Urinary bladder (tissue), 4 donors: Measurements from ENCODE around the gene DUS2. TPM values are rescaled to one million over a fixed set of nuclear protein-coding genes. Genes with fewer than 3 reads are reported as not detected.
A peak's percentile ranks its signal among the peaks of the same experiment; 100 is the strongest.

ENCODE experiments used
- DNase-seq: peaks from one replicate; pipeline ENCODE4 v3.0.0-alpha.2; 2015; ENCODE audit errors: extremely low spot score
- H3K27ac ChIP-seq: one replicate; pipeline ENCODE4 v1.5.1; 2013; ENCODE audit warnings: low read depth, mild to moderate bottlenecking, moderate library complexity
- H3K36me3 ChIP-seq: one replicate; pipeline ENCODE4 v1.6.1; 2013; ENCODE audit warnings: mild to moderate bottlenecking, moderate library complexity; ENCODE audit not compliant: insufficient read depth
- H3K4me1 ChIP-seq: one replicate; pipeline ENCODE4 v1.6.1; 2013; ENCODE audit warnings: mild to moderate bottlenecking, moderate library complexity; ENCODE audit not compliant: insufficient read depth
- H3K4me3 ChIP-seq: one replicate; pipeline ENCODE4 v1.5.1; 2013; ENCODE audit warnings: low read depth, low read length
- whole genome bisulfite sequencing: extraction: QIAGEN DNeasy Blood & Tissue Kit; methylation state at CpG from one replicate; pipeline ENCODE4 v1.1.7; 2013; 5-methylcytosine and 5-hydroxymethylcytosine counted together
- polyA plus RNA-seq: library from polyadenylated mRNA; stranded (reverse); fragments of 200-250 nt; gene quantifications from one replicate; pipeline ENCODE4 v1.2.3, GENCODE V29; 2013
- total RNA-seq: library from RNA; depleted of rRNA; stranded (reverse); fragments of >200 nt; gene quantifications from one replicate; pipeline ENCODE4 v1.2.3, GENCODE V29; 2014
- donor health status: healthy with polysubstance abuse.
- donor health status: healthy.

Gene DUS2
- total and polyA plus RNA-seq, 2 donors: 8.5 to 14.7 TPM

DNA sequence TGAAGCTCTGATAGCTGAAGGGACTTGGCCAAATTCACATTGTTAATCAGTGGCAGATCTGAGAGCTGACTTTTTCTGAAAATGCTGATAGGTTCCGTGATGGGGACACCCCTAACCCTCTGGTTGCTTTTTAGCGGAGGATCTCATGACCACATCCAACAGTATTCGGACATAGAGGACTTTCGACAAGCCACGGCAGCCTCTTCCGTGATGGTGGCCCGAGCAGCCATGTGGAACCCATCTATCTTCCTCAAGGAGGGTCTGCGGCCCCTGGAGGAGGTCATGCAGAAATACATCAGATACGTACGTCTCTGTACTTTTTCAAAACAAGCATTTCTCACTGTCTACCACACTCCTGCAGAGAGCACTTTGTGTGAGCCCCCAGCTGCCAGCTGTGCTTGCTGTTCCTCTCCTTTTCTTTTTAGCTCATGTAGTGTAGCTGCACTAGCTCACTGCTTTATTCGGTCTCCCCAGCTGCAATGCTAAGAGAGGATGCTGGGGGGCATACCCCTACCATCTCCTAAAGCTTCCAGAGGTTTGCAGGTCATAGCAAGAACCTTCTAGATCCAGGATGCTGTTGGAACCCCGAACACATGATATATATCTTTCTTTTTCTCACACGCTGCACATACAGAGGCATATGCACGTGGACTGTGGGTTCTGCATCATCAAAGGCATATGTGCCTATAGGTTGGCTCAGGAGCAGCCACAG is 47.9 kb downstream of the DUS2 start:
- Histone ChIP-seq H3K36me3 (no peaks in the 10 kb centered on the region), H3K4me3 (no peak overlapping the region), H3K4me1 (no peaks in the 10 kb centered on the region), H3K27ac (no peak overlapping the region)
- DNase-seq: no peak
- 89% methylated on average over 14 of the region's 14 CpGs for WGBS

DNA sequence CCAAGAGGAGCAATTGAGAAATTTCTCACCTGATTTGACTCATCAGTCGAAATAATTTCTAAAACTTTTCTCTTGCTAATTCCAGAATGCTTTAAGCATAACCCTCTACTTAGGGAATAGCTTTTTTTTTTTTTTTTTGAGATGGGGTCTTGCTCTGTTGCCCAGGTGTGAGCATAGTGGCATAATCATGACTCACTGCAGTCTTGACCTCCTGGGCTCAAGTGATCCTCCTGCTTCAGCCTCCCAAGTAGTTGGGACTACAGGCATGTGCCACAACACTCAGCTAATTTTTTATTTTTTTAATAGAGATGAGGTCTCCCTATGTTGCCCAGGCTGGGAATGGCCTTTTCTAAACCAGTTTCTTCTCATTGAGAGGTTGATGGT is 48.4 kb downstream of the DUS2 start:
- no peak for DNase-seq
- H3K4me3 ChIP-seq: no peak overlapping the region
- WGBS: 93% methylated on average over 1 of the region's 1 CpG
- peaks cover under 1% of the 10 kb centered on the region for H3K36me3 ChIP-seq
- no peak overlapping the region for H3K27ac ChIP-seq
- H3K4me1 ChIP-seq: no peaks in the 10 kb centered on the region

DNA sequence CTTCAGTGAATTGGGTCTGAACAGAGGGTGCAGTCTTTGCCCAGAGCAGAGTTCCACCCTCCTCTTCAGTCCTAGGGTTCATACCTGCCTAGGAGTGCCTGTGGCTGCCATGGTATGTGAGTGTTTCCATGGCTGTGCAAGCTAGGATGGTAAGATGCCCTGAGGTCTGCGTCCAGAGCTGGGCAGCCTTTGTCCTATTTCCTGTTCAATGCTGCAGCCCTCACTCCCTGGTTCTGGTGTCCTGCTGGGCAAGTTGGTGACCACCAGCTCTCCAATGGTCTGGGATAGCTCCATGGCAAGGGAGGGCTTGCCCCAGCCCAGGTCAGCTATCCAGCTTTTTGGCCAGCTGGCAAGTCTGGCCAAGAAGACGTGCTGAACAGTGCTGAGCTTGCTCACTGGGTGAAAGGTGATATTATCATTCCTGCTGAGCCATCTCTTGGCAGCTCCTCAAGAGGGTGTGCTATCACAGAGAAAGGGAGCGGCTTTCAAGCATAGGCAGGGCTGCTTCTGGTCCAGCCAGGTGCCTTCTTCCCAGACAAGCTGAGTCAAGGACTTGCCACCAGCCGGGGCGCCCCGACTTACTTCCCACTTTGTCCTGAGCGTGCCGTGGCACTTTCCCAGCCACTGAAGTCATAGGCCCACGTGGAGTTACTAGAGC is 49.1 kb downstream of the DUS2 start:
- WGBS: 53% methylated on average over 9 of the region's 9 CpGs
- Histone ChIP-seq H3K4me1 (no peaks in the 10 kb centered on the region), H3K27ac (no peak overlapping the region), H3K4me3 (no peak overlapping the region), H3K36me3 (peaks cover 2% of the 10 kb centered on the region)
- no peak for DNase-seq

DNA sequence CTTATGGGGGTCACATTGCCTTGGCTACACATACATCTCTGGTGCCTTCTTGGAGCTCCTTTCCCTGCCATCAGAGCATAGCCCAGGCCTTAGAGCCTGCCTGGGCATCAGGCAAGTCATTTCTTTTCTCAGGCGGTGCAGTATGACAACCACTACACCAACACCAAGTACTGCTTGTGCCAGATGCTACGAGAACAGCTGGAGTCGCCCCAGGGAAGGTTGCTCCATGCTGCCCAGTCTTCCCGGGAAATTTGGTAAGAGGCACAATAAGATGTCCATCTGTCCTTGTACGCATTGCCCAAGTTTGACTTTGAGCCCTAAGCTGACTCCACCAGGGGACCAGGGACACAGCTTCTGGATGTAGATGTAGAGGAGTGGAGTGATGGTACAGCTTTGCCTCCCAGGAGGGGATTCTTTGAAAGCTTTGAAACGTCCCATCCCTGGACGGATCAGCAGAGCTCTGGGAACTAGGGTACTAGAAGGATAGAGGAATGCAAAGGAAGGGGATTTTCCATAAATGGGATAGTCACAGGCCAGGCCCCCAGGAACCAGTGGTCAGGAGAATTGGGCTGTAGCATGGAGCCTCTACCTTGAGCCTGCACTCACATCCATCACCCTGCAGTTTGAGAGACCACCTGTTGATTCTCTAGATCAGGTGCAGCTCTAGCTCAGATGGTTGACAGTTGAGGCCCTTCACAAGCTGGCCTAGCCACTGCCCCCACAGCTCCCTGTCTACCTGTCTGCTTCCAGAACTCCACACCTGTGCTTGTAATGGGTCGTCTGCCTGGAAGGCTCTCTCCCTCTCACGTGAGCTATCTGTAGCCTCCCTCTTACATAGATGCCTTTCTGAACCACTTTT is 51.0 kb downstream of the DUS2 start:
- Histone ChIP-seq H3K4me1 (no peaks in the 10 kb centered on the region), H3K36me3 (peaks cover 2% of the 10 kb centered on the region), H3K4me3 (no peak overlapping the region), H3K27ac (no peak overlapping the region)
- DNase-seq: no peak
- 92% methylated on average over 9 of the region's 9 CpGs for WGBS

DNA sequence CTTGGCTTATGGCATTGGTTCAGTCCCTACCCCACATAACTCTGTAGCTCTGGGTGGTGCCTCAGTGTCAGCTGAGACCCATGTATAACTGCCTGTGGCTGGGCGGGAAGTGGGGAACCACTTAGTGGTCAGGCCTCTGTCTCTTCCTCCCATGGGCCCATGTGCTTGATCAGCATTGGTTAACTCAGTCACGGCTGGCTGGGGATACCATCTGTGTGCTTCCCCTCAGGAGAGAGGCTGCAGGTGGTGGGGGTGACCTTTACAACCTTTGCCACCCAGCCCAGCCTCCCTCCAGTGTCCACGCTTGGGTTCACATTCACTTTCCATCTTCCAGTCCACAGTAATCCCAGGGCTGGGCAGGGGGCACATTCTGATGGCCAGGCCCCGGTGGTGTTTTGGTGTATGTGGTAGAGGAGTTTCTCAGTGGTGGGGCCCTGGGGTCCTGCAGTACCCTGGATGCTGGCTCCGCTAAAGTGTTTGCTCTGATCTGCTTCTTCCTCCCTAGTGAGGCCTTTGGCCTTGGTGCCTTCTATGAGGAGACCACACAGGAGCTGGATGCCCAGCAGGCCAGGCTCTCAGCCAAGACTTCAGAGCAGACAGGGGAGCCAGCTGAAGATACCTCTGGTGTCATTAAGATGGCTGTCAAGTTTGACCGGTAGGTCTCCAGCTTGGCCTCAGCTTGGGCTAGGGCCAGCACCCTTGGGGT is 51.9 kb downstream of the DUS2 start:
- no peak for DNase-seq
- WGBS: 85% methylated on average over 6 of the region's 6 CpGs
- peaks cover 2% of the 10 kb centered on the region for H3K36me3 ChIP-seq

DNA sequence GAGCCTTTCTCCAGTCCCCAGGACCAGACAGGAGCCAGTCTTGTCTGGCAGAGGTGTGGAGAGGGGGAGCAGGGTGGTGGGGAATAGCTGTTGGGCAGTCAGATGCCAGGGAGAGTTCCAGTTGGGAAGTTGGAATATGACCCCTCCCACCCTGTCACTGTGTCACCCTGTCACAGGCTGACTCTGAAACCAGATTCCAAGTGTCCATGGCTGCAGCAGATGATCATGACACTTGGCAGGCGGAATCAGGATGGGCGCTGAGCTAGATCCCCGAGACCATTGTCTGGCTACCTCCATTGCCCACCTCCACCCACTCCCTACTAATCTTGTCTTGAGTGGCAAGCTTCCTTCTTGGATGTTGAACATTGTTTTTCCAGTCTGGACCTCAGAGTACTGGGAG is 52.9 kb downstream of the DUS2 start:
- no peaks in the 10 kb centered on the region for H3K4me1 ChIP-seq
- H3K27ac ChIP-seq: no peak overlapping the region
- no peak overlapping the region for H3K4me3 ChIP-seq
- H3K36me3 ChIP-seq: peaks cover 2% of the 10 kb centered on the region
- WGBS: 98% methylated on average over 3 of the region's 3 CpGs
- no peak for DNase-seq

More for the DNA sequence above, 51.9 kb downstream of the DUS2 start:
- Histone ChIP-seq H3K4me3 (no peak overlapping the region), H3K27ac (no peak overlapping the region), H3K4me1 (no peaks in the 10 kb centered on the region)

DNA sequence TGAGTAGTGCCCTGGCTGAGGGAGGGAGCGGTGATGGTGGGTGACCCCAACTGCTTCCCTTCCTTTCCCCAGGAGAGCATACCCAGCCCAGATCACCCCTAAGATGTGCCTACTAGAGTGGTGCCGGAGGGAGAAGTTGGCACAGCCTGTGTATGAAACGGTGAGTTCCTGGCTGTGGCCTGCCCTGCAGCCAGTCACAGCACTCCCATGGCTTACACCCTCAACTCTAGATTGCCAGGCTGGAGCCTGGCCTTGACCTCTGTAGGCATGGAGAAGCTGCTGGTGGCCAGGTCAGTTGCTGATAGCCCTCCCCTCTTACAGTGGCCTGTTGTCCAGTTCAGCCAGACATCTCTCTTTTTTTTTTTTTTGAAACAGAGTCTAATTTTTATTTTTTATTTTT is 53.5 kb downstream of the DUS2 start:
- WGBS: 92% methylated on average over 3 of the region's 3 CpGs
- H3K27ac ChIP-seq: no peak overlapping the region
- no peak overlapping the region for H3K4me3 ChIP-seq
- DNase-seq: no peak
- H3K36me3 ChIP-seq: peaks cover 2% of the 10 kb centered on the region
- H3K4me1 ChIP-seq: no peaks in the 10 kb centered on the region

DNA sequence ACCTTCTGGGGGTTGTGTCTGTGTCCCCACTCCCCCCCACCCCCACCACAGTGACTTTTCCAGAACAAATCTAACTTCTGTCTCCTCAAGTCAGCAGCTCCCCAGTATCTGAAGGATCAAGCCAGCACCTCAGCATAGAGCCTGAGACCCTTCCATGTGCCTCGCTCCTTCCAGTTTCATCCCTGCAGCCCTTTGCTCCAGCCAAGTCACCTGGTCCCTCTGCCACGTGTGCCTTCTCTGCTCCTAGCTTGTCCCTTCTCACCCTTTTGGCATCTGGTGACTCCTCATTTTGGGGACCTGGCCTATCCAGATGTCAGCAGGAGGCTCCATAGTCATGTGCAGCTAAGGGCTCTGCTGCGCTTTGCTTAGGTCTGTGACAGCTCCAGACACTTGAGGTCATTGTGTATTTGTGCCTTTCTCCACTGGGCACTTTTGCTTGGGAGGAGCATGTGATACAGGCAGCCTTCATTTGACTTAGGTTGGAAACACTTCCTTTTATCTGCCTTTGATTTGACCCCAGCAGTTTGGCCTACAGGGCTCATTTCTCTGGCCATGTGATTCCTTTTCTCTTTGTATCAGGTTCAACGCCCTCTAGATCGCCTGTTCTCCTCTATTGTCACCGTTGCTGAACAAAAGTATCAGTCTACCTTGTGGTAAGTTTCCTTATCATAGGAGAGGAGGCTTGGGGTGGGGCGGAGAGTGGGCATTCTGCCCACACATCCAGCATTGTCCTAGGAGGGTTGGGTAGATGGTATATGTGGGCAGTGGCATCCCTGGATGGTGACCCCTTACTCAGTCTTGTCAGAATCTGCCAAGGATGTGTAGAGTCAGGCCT is 55.0 kb downstream of the DUS2 start:
- no peaks in the 10 kb centered on the region for H3K4me1 ChIP-seq
- no peak overlapping the region for H3K4me3 ChIP-seq
- H3K27ac ChIP-seq: no peak overlapping the region
- H3K36me3 ChIP-seq: peaks cover 2% of the 10 kb centered on the region
- no peak for DNase-seq
- WGBS: 89% methylated on average over 7 of the region's 7 CpGs

DNA sequence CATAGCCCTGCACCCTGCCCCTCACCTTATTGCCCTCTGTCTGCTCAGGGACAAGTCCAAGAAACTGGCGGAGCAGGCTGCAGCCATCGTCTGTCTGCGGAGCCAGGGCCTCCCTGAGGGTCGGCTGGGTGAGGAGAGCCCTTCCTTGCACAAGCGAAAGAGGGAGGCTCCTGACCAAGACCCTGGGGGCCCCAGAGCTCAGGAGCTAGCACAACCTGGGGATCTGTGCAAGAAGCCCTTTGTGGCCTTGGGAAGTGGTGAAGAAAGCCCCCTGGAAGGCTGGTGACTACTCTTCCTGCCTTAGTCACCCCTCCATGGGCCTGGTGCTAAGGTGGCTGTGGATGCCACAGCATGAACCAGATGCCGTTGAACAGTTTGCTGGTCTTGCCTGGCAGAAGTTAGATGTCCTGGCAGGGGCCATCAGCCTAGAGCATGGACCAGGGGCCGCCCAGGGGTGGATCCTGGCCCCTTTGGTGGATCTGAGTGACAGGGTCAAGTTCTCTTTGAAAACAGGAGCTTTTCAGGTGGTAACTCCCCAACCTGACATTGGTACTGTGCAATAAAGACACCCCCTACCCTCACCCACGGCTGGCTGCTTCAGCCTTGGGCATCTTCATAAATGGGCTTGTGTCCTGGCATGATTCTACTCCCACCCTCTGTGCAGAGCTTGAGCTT is 55.8 kb downstream of the DUS2 start:
- peaks cover 2% of the 10 kb centered on the region for H3K36me3 ChIP-seq
- H3K27ac ChIP-seq: no peak overlapping the region
- H3K4me1 ChIP-seq: no peaks in the 10 kb centered on the region
- DNase-seq: no peak
- WGBS: 90% methylated on average over 8 of the region's 8 CpGs
- no peak overlapping the region for H3K4me3 ChIP-seq

DNA sequence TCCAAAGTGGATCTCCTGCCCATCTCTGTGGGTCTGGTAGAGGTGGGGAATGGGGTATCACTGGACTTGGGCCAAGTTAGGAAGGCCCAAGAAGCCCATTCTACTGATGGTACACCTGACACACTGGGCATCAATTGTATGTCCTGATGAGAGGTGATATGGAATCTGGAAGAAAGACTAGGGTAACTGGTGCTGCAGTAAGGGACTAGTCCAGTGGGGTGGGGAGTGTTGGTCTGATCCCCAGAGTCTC is 56.2 kb downstream of the DUS2 start:
- no peaks in the 10 kb centered on the region for H3K4me1 ChIP-seq
- H3K36me3 ChIP-seq: peaks cover 2% of the 10 kb centered on the region

DNA sequence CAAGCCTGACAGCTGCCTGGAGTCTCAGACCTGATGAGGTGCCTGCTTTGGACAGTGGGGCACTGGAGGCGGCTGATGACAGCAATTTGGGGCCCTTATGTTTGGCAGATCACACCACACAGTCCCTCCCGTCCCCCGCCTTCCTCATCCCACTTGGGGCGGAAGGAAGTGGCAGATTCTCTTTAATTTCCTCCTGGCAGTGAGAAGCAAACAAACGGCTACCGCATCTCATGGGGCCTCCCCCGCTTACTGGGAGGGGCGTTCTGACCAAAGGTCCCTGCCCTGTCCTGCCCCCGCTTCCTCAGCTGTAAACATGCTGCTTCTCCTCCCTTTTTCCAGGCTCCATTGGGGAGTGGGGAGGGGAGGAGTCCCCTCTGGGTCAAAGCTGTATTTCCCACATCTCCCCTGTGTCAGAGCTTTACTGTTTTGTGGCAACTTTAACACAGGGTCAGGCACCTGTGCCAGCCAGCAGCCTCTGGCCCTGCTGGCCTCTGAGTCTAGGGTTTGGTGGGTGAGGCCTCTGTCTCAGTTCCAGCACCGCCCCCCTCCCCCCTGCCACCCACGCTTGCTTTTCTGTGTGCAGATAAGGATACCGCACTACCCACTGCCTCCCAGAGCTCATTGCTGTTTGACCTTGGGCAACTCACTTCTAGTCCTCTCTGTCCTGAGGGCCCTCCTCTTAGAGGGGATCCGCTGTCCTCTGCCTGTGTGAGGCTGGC is 56.7 kb downstream of the DUS2 start:
- no peak for DNase-seq
- 52% methylated on average over 13 of the region's 13 CpGs for WGBS
- peaks cover 2% of the 10 kb centered on the region for H3K36me3 ChIP-seq
- H3K4me3 ChIP-seq: no peak overlapping the region
- H3K27ac ChIP-seq: peak overlapping the region; percentile 80
- no peaks in the 10 kb centered on the region for H3K4me1 ChIP-seq

More for the DNA sequence above, 56.2 kb downstream of the DUS2 start:
- no peak for DNase-seq
- no peak overlapping the region for H3K4me3 ChIP-seq
- H3K27ac ChIP-seq: no peak overlapping the region

DNA sequence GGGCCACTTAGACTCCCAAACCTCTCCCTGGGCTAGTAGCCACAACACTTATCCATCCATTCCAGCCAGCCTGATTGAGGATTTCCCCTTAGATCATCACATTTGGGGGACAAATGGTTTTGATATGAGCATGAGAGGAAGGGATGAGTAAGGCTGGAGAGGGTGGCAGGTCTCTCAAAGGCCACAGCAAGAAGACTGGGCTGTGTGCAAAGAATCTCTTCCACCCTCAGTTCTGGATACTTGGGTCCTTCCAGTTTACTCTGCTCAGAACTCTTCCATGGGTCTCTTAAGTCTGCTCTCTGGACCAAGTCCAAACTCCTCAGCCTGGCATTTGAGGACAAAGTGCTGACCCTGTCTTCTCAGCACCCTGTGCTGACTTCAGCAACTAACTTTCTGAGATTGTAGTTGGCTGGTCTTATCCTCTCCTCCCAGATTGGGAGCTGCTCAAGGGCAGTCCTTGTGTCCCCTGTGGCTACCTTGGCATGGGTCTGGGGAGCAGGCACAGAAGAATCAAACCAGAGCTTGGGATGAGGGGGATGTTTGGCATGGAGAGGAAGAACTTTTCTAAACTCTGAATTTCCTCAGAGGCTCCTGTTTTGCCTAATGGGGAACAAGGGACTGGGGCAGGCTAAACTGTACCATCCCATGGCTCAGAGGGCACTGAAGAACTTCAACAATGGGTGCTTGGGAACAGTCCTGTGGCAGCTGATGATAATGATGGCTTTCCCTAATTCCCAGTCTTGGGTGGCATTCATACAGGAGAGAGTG is 59.0 kb downstream of the DUS2 start:
- H3K27ac ChIP-seq: no peak overlapping the region
- DNase-seq: no peak
- H3K36me3 ChIP-seq: no peaks in the 10 kb centered on the region
- H3K4me1 ChIP-seq: no peaks in the 10 kb centered on the region
- H3K4me3 ChIP-seq: no peak overlapping the region
